Astrocyte (in vitro differentiated cells and primary cell): ENCODE results near the gene CYB5R4. TPM values are rescaled to one million over a fixed set of nuclear protein-coding genes. Genes with fewer than 3 reads are reported as not detected.
A peak's percentile ranks its signal among the peaks of the same experiment; 100 is the strongest.

Experiments used
- DNase-seq: peaks from one replicate; pipeline ENCODE4 v3.0.0-alpha.2; 2010; ENCODE audit warnings: low read depth
- FAIRE-seq: peaks from 2 replicates; lab custom pipeline; 2011; peaks lifted over from hg19 to GRCh38; lab: Jason Lieb, UNC
- H2AFZ ChIP-seq: 2 replicates; pipeline ENCODE4 v1.6.0; 2012; ENCODE audit warnings: low read depth, low read length, inconsistent platforms
- H3K27ac ChIP-seq: 2 replicates; pipeline ENCODE4 v1.5.1; 2011; ENCODE audit warnings: low read depth, low read length, inconsistent platforms
- H3K27me3 ChIP-seq: 2 replicates; pipeline ENCODE4 v1.6.0; 2011; ENCODE audit warnings: low read length, inconsistent platforms; ENCODE audit not compliant: insufficient read depth
- H3K36me3 ChIP-seq: 2 replicates; pipeline ENCODE4 v1.5.1; 2011; ENCODE audit warnings: low read length, inconsistent platforms; ENCODE audit not compliant: insufficient read depth
- H3K4me1 ChIP-seq: 2 replicates; pipeline ENCODE4 v1.5.1; 2011; ENCODE audit warnings: low read length, inconsistent platforms; ENCODE audit not compliant: insufficient read depth
- H3K4me2 ChIP-seq: 2 replicates; pipeline ENCODE4 v1.6.0; 2012; ENCODE audit warnings: low read length, inconsistent platforms
- H3K4me3 ChIP-seq: 2 replicates; pipeline ENCODE4 v1.5.1; 2011; ENCODE audit warnings: low read depth, mild to moderate bottlenecking, low read length, inconsistent platforms; ENCODE audit not compliant: insufficient read depth
- H3K79me2 ChIP-seq: 2 replicates; pipeline ENCODE4 v1.6.0; 2012; ENCODE audit warnings: mild to moderate bottlenecking, low read length, inconsistent platforms; ENCODE audit not compliant: insufficient read depth
- H3K9ac ChIP-seq: 2 replicates; pipeline ENCODE4 v1.6.0; 2012; ENCODE audit warnings: mild to moderate bottlenecking, low read length, inconsistent platforms
- H3K9me3 ChIP-seq: 2 replicates; pipeline ENCODE4 v1.5.1; 2012; ENCODE audit warnings: low read depth, mild to moderate bottlenecking, low read length, inconsistent platforms; ENCODE audit not compliant: insufficient read depth
- H4K20me1 ChIP-seq: 2 replicates; pipeline ENCODE4 v1.6.0; 2012; ENCODE audit warnings: low read length, inconsistent platforms; ENCODE audit not compliant: insufficient read depth
- H3K27ac Mint-ChIP-seq: one replicate; pipeline ENCODE4 v1.8.0; 2021; ENCODE audit warnings: mild to moderate bottlenecking, mixed read lengths; ENCODE audit not compliant: unreplicated experiment
- H3K27me3 Mint-ChIP-seq: one replicate; pipeline ENCODE4 v1.8.0; 2021; ENCODE audit warnings: low read depth, mixed read lengths; ENCODE audit not compliant: unreplicated experiment
- H3K36me3 Mint-ChIP-seq: one replicate; pipeline ENCODE4 v1.8.0; 2021; ENCODE audit warnings: low read depth, mixed read lengths; ENCODE audit not compliant: unreplicated experiment
- H3K4me1 Mint-ChIP-seq: one replicate; pipeline ENCODE4 v1.8.0; 2021; ENCODE audit warnings: low read depth, mixed read lengths; ENCODE audit not compliant: unreplicated experiment
- H3K4me3 Mint-ChIP-seq: one replicate; pipeline ENCODE4 v1.8.0; 2021; ENCODE audit warnings: mild to moderate bottlenecking, moderate library complexity, mixed read lengths; ENCODE audit not compliant: unreplicated experiment
- H3K9me3 Mint-ChIP-seq: one replicate; pipeline ENCODE4 v1.8.0; 2021; ENCODE audit warnings: mild to moderate bottlenecking, mixed read lengths; ENCODE audit not compliant: unreplicated experiment
- EZH2 ChIP-seq: IDR thresholded peaks from 2 replicates; pipeline ENCODE4 v1.6.1; 2012; ENCODE audit warnings: mild to moderate bottlenecking, low read length, inconsistent platforms; ENCODE audit not compliant: insufficient read depth
- total RNA-seq: library from RNA; stranded (reverse); gene quantifications from 2 replicates; pipeline ENCODE4 v1.2.1, GENCODE V29; 2021
- TF ChIP-seq, protein P1 (sequence below): IDR thresholded peaks from 2 replicates; pipeline ENCODE4 v1.5.1; 2011; ENCODE audit warnings: low read depth, mild to moderate bottlenecking, inconsistent platforms, low read length, moderate library complexity; ENCODE audit not compliant: insufficient read depth

The CYB5R4 gene
- total RNA-seq, 1 donor from 2014 or later: 14.0 TPM

DNA sequence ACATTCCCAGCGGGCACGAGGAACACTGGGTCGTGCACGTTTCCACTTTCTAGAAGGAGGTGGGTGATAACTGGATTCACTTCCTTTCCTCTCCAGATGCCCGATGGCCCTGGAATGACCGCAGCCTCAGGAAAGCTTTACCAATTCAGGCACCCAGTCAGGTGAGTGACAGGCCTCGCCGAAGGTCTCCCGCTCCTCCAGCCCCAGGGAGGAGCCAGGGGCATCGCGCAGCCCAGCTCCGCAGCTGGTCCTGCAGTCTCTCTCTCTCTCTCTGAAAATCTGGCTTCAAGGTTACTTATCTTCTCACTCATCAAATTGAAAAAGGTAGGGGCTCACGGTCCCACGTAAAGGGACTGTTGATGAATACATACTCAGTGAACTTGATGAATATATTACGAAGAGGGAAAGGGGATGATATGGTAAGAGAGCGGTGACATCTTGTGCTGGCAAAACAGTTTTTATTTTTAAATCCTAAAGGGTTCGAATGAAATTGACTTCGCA lies 5.4 kb upstream of the CYB5R4 start:
- no peaks in the 10 kb centered on the region for H3K4me1 Mint-ChIP-seq
- Histone ChIP-seq H3K4me2 (peak overlapping the region; percentile 89), H2AFZ (peak overlapping the region; percentile 90), H3K27me3 (peaks cover 31% of the 10 kb centered on the region), H3K79me2 (no peaks in the 10 kb centered on the region), H3K4me3 (peak overlapping the region; percentile 58), H3K9ac (no peak overlapping the region), H3K27ac (no peak overlapping the region), H4K20me1 (no peaks in the 10 kb centered on the region), H3K36me3 (no peaks in the 10 kb centered on the region), H3K9me3 (no peaks in the 10 kb centered on the region), H3K4me1 (peaks cover 9% of the 10 kb centered on the region)
- peaks cover 36% of the 10 kb centered on the region for H3K27me3 Mint-ChIP-seq
- no peaks in the 10 kb centered on the region for H3K36me3 Mint-ChIP-seq
- FAIRE-seq: no peak
- H3K9me3 Mint-ChIP-seq: no peaks in the 10 kb centered on the region
- no peak for TF ChIP-seq EZH2
- TF ChIP-seq, protein P1, sequence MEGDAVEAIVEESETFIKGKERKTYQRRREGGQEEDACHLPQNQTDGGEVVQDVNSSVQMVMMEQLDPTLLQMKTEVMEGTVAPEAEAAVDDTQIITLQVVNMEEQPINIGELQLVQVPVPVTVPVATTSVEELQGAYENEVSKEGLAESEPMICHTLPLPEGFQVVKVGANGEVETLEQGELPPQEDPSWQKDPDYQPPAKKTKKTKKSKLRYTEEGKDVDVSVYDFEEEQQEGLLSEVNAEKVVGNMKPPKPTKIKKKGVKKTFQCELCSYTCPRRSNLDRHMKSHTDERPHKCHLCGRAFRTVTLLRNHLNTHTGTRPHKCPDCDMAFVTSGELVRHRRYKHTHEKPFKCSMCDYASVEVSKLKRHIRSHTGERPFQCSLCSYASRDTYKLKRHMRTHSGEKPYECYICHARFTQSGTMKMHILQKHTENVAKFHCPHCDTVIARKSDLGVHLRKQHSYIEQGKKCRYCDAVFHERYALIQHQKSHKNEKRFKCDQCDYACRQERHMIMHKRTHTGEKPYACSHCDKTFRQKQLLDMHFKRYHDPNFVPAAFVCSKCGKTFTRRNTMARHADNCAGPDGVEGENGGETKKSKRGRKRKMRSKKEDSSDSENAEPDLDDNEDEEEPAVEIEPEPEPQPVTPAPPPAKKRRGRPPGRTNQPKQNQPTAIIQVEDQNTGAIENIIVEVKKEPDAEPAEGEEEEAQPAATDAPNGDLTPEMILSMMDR: no peak
- peak overlapping the region; percentile 84 for H3K4me3 Mint-ChIP-seq
- DNase-seq: no peak
- no peak overlapping the region for H3K27ac Mint-ChIP-seq

DNA sequence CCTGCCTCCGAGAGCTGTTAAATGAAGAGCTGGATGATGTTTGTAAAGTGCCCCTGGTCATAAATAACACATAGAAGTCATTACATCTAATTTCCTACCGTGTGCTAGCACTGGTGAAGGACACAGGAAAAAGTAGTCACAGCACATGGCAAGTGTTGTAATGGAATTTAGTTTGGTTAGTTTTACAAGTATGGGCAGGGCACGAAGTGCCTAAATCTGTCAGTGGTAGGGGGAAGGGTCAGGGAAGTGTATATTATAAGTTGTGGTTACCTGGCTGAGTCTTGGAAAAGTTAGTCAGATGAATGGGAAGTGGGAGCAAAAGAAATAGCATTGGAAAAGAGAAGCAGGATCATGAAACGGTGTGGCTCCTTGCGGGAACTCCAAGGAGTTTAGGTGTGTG lies 4.7 kb upstream of the CYB5R4 start:
- no peak overlapping the region for H3K4me3 ChIP-seq
- no peaks in the 10 kb centered on the region for H3K9me3 ChIP-seq
- H3K9ac ChIP-seq: no peak overlapping the region
- peaks cover 9% of the 10 kb centered on the region for H3K4me1 ChIP-seq
- no peaks in the 10 kb centered on the region for H4K20me1 ChIP-seq
- H3K79me2 ChIP-seq: peaks cover 2% of the 10 kb centered on the region
- DNase-seq: no peak
- H3K36me3 Mint-ChIP-seq: no peaks in the 10 kb centered on the region
- H3K9me3 Mint-ChIP-seq: no peaks in the 10 kb centered on the region
- H2AFZ ChIP-seq: no peak overlapping the region
- H3K4me3 Mint-ChIP-seq: no peak overlapping the region
- H3K27ac ChIP-seq: no peak overlapping the region
- no peak overlapping the region for H3K27ac Mint-ChIP-seq
- H3K4me2 ChIP-seq: no peak overlapping the region
- H3K36me3 ChIP-seq: no peaks in the 10 kb centered on the region
- peaks cover 36% of the 10 kb centered on the region for H3K27me3 Mint-ChIP-seq
- TF ChIP-seq, protein P1: no peak
- H3K27me3 ChIP-seq: peaks cover 31% of the 10 kb centered on the region
- FAIRE-seq: no peak
- peaks cover 2% of the 10 kb centered on the region for H3K4me1 Mint-ChIP-seq

DNA sequence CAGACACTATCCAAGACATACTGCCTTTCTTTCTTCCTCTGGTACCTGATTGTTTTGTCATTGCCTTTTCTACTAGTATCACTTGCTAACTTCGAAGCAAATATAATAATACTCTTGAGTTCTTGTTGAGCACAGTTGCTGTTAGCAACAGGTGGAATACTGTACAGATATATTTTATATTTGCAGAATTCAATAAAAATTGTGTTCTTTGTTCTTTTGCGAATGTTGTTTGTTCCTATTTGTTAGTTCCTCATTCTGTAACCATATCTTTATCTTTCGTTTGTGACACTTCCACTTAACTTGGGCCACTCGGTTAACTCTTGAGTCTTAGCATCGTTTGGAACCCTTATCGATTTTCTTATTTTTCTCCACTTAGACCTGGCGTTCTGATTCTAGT lies 868 bp downstream of the CYB5R4 start:
- no peak for TF ChIP-seq EZH2
- TF ChIP-seq, protein P1: no peak
- peaks cover 2% of the 10 kb centered on the region for H3K27me3 ChIP-seq
- peaks cover 17% of the 10 kb centered on the region for H4K20me1 ChIP-seq
- H3K79me2 ChIP-seq: peaks cover 33% of the 10 kb centered on the region
- H2AFZ ChIP-seq: peak overlapping the region; percentile 80
- no peaks in the 10 kb centered on the region for H3K9me3 ChIP-seq
- H3K27ac ChIP-seq: no peak overlapping the region
- H3K4me2 ChIP-seq: peak overlapping the region; percentile 93
- peak overlapping the region; percentile 93 for H3K4me3 Mint-ChIP-seq
- peaks cover 8% of the 10 kb centered on the region for H3K4me1 Mint-ChIP-seq
- peak overlapping the region; percentile 86 for H3K9ac ChIP-seq
- peaks cover under 1% of the 10 kb centered on the region for H3K27me3 Mint-ChIP-seq
- H3K36me3 Mint-ChIP-seq: no peaks in the 10 kb centered on the region
- DNase-seq (no peak), FAIRE-seq (no peak)
- no peaks in the 10 kb centered on the region for H3K36me3 ChIP-seq
- H3K27ac Mint-ChIP-seq: no peak overlapping the region
- peaks cover 4% of the 10 kb centered on the region for H3K4me1 ChIP-seq
- no peaks in the 10 kb centered on the region for H3K9me3 Mint-ChIP-seq
- peak overlapping the region; percentile 91 for H3K4me3 ChIP-seq
